T-helper 22 cell (primary cell): ENCODE data around the gene PPP5C.
"Not testable (repeated sequence)": the region's sequence is repeated elsewhere in the genome, so short reads cannot be mapped to it uniquely, and the experiment has no call there.

Source experiments
- DNase-seq: peaks from one replicate; pipeline ENCODE4 v3.0.0-alpha.2; 2020; ENCODE audit warnings: low read depth

Gene PPP5C, protein sequence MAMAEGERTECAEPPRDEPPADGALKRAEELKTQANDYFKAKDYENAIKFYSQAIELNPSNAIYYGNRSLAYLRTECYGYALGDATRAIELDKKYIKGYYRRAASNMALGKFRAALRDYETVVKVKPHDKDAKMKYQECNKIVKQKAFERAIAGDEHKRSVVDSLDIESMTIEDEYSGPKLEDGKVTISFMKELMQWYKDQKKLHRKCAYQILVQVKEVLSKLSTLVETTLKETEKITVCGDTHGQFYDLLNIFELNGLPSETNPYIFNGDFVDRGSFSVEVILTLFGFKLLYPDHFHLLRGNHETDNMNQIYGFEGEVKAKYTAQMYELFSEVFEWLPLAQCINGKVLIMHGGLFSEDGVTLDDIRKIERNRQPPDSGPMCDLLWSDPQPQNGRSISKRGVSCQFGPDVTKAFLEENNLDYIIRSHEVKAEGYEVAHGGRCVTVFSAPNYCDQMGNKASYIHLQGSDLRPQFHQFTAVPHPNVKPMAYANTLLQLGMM

DNA sequence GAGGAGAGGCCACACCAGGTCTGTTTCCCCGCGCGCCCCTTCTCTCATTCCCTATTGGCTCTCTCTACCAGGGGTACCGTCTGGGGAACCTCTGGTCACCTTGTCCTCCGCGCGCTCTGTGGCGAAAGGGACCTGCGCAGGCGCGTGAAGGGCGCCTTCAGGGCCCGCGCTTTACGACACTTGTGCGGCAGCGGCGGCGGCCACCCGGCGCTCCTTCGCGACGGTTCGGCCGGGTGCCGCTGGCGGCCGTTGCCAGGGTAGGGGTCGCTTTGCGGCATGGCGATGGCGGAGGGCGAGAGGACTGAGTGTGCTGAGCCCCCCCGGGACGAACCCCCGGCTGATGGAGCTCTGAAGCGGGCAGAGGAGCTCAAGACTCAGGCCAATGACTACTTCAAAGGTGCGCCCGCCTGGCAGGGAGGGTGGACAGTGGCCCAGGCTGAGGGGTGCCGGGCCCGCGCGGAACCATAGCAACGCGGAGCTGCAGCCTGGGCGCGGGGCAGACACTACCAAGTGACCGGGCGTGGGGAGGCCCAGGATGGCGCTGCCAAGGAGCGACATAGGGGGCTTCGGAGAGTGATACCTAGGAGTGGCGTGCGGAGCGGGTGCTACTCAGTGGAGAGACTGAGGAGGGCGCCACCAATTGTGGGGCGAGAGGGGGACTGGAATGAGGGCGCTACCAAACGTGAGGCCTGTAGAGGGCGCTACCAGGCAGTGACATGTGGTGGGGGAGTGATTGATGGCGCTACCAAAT is at the start of gene PPP5C:
TSS of gene PPP5C (plus strand) at position 267 of the 751 bp plus-strand sequence. CDS start at position 277, 10 bp downstream.
- DNase-seq: peak; percentile 76

DNA sequence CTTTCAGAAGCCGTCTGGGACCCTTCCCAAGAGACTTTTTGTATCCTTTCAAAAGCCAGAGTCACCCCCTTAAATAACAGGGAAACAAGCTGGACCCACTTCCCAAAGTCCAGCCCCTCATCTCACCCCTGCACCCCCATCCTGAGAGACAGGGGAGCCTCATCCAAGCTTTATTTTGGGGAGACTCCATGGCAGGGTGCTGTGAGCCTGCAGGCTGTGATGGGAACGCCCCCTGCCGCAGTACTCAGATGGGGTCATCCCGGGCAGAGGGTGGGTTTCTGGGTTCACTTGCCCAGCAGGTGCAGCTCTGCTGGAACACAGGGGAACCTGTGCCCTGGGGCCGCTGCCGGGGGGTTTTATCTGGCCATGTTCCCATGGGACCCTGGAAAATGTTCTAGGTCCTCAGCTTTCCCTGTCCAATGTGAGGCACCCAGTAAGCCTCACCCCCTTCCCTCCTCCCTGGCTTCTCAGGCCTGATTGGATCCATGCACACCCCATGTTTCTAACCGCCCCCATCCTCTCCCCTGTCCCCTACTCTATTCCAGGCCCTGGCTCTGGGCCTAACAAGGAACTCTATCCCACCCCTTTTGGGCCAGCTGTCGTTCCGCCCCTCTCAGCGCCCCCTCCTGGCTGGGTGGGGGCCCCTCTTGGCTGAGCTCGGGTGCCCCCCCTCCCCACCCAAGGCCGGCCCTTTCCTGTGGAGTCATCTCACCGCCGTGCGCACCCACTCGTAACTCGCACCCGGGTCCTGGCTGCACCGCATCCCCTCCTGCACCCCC is 49.0 kb upstream of the PPP5C start:
- no peak for DNase-seq

DNA sequence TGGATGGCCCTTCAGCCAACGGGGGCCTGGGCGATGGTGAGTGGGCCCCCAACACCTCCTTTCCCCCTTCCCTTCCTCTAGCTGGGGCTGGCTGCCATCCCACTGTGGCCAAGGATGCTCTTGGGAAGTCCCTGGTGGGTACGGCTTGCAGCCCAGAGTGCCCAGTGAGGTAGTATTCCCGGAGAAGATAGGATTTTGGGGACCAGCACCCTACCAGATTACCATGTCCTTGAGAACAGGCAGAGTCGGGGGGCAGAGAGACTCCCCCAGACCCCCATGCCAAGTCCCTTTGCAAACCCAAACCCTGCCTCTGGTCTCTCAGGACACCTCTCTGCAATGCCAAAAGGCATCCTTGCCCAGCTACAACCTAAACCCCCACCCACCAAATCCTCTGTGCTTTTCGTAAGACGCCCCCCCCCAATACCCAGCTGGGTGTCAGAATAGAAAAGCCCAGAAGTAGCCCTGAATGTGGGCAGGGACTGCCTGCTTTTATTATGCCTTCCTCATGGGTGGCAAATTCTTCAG is 48.3 kb upstream of the PPP5C start:
- DNase-seq: no peak

DNA sequence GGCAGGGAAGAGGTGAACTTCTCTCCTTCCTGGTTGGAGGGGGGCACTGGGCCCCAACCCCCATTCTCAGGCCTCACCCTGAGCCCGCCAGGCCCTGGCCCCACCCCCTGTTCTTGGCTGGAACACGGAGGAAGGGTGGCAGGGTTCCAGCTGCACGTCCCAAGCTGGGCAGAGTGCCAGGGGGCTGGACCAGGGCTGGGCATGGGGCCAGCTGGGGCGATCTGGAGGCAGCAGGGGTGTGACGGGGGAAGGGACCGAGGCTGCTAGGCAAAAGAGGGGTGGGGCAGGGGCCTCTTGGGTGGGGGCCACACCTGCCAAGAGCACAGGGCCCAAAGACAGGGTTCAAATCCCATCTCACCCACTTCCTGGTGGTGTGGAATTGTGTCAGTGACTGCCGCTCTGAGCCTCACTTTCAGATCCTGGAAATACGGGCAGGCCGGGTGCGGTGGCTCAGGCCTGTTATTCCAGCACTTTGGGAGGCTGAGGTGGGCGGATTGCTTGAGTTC is 47.8 kb upstream of the PPP5C start:
- no peak for DNase-seq

DNA sequence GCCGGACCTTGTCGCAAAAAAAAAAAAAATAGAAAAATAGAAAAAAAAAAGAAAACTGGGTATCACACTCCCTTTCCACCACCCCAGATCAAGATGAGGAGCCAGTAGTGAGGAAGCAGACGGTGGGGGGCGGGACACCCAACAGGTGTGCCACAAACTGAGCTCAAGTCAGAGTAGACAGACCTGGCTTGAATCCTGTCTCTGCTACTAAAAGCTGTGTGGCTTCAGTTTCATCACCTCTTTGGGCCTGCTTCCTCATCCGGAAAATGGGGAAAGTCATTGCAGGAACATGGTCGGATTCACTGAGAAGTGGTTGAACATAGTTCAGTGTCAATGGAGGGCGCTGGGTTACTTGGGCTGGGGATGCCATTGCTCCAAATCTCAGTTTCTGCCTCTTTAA is 47.2 kb upstream of the PPP5C start:
- DNase-seq: no peak

DNA sequence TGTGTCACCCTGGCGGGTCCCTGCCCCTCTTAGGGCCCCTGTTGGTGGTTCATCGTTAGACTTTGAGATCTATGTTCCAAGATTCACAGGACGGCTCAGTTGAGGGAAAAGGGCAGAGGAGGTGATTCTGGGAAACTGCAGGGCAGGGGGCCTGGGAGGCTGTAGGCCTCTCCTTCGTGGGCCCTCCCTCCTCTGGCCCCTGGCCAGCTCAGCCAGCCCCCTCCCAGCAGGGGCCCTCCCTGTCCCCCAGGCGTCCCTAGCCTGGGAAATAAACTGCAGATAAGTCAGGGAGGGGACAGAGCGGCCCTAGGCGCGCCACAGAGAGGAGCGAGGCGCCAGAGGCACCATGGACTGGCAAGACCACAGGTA is 43.6 kb upstream of the PPP5C start:
- no peak for DNase-seq

DNA sequence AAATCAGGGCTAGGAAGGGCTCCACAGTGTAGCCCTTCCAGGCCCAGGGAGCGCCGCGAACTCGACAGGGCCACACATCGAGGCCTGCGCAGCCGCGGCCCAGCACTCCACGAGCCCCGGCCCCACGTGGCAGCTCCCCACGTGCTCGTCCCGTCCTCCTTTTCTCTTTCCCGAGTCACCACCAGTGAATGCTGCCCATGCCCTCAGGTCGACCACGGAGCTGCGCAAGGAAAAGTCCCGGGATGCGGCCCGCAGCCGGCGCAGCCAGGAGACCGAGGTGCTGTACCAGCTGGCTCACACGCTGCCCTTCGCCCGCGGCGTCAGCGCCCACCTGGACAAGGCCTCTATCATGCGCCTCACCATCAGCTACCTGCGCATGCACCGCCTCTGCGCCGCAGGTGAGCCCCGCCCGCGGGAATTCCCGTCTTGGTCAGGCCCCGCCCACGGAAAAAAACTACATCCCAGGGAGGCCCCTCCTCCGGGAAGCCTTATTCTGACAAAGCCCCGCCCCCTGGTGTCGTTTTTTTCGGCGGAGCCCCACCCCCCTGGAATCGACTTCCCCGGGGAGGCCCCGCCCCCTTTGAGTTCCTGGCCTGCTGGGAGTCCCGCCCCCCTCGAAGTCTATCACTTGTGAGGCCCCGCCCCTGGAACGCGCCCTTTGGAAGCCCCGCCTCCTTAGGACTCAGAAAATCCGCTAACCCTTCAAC is 43.0 kb upstream of the PPP5C start:
- no peak for DNase-seq

DNA sequence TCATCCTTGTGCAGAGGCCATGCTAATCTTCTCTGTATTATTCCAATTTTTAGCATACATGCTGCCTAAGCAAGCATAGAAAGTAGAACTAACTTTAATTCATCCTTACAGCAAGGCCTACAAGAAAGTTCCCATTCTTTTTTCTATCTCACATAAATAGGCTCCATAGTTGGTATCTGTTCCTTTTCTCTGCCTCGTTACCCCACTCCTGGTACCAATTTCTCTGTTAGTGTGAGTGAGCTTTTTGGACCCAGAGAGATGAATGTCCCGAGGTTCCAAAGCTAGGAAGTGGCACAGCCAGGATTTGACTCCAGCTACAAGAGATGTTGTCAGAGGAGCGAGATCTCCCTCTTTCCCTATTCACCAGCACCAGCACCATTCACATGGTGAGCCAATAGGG is 40.4 kb upstream of the PPP5C start:
- DNase-seq: no peak

DNA sequence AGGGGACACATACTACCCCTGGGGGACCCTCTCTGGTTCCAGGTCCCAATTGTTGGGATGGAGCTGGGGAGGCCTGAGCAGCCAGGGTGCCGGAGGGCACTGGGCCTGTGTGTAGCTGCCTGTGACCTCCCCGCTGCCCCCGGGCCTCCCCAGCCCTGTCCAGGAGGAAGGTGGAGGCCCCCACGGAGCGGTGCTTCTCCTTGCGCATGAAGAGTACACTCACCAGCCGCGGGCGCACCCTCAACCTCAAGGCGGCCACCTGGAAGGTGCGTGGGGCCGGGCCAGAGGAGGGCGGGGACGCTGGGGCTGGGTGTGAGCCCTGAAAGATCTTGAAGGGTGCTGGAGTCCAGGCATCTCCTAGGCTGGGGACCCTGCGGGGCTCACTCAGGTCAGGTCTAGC is 38.4 kb upstream of the PPP5C start:
- no peak for DNase-seq

DNA sequence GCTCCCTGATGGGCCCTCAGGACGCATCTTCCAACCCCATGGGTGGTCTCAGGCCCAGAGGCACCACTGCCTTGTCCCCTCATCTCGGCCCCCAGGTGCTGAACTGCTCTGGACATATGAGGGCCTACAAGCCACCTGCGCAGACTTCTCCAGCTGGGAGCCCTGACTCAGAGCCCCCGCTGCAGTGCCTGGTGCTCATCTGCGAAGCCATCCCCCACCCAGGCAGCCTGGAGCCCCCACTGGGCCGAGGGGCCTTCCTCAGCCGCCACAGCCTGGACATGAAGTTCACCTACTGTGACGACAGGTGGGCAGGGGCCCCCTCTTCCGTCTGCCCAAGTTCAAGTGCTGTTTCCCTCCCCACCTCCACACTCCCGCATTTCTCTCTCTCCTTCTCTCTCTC is 37.8 kb upstream of the PPP5C start:
- DNase-seq: no peak

DNA sequence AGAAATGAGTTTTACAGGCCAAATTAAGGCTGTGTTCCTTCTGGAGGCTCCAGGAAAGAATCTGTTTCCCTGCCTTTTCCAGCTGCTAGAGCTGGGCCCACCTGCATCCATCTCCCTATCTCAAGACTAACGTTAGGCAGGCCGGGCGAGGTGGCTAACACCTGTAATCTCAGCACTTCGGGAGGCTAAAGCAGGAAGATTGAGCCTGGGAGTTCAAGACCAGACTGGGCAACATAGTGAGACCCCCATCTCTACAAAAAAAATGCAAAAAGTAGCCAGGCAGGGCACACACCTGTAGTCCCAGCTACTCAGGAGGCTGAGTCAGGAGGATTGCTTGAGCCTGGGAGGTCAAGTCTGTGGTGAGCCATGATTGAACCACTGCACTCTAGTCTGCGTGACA is 35.4 kb upstream of the PPP5C start:
- no peak for DNase-seq

DNA sequence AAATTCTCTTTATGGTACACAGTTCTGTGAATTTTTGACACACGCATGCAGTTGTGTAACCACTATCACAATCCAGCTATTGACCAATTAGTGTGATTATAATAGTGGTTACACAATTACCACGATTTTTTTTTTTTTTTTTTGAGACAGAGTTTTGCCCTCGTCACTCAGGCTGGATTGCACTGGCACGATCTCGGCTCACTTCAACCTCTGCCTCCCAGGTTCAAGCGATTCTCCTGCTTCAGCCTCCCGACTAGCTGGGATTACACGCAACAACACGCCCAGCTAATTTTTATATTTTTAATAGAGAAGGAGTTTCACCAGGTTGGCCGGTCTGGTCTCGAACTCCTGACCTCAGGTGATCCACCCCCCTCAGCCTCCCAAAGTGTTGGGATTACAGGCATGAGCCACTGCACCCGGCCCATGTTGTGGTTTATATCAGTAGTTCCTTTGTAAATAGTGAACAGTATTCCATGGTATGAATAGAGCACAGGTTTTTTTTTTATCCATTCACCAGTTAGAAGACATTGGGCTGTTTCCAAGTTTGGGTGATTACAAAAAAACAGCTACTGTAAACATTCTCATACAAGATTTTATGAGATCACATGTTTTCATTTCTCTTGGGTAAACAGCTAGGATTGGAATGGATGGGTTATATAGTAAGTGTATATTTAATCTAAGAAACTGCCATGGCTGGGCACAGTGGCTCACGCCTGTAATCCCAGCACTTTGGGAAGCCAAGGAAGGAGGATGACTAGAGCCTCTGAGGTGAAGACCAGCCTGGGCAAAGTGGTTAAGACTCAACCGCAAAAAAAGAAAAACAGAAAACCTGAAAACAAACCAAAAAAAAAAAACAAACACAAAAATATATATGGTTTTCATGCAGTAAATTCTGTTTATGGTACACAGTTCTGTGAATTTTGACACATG is 33.1 kb upstream of the PPP5C start:
- DNase-seq: not testable (repeated sequence)

DNA sequence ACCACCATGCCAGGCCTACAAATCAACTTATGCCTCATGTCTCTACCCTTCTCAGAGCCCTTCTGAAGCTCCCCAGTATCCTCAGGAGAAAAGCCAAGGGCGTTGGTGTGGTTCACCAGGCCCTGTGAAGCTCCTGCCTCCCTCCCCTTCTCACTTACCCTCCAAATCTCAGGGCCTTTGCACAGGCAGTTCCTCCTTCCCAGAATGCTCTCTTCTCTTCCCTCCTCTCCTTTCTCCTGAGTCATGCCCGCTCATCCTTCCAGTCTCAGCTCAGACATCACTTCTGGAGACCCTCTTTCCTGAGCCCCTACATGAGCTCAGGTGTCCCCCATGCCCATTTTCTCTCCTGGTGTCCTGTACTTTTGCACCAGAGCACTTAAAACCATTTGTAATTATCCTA is 29.5 kb upstream of the PPP5C start:
- DNase-seq: no peak

DNA sequence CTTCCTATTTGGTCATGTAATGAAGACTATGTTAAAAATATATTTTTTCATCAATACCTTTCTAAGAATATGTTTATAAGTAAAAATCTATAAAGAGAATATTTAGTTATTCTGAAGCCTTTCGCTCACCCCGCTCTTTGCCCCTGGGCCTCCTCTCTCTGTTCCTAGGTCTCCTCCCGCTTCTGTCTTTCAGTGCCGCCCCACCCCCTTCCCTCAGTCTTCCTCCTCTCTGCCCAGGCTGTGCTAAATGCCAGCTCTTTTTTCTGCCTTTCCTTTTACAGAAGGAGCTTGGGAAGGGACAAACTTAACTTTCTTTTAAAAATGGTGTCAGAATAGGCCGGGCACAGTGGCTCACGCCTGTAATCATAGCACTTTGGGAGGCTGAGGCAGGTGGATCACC is 27.3 kb upstream of the PPP5C start:
- DNase-seq: no peak

DNA sequence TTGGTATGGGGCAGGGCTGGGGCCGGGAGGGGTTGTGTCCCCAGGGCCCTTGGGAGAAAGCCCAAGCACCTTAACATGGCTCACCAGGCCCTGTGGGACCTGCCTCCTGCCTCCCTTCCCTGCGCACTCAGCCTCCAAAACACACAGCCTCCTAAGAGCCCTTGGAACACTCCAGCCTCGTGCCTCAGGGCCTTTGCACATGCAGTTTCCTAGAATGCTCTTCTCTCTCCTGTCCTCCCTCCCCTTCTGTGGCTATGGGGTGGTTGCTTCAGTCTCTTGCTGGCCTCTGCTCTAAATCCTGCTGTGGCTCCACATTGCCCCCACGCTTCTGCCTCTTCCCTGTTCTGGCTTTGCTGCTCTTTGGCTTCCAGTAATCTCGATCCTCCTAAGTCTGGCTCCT is 26.3 kb upstream of the PPP5C start:
- no peak for DNase-seq

DNA sequence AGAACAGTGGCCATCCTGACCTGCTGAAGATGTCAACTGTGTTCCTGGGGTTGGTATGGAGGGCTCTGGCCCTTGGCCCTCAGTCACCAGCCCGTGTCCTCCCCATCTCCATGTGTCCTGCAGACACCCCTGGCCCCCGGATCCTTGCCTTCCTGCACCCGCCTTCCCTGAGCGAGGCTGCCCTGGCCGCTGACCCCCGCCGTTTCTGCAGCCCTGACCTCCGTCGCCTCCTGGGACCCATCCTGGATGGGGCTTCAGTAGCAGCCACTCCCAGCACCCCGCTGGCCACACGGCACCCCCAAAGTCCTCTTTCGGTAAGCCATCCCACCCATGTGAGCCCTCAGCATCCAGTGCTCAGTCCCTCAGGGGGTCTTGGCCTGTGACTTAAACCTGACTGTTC is 25.2 kb upstream of the PPP5C start:
- DNase-seq: no peak

DNA sequence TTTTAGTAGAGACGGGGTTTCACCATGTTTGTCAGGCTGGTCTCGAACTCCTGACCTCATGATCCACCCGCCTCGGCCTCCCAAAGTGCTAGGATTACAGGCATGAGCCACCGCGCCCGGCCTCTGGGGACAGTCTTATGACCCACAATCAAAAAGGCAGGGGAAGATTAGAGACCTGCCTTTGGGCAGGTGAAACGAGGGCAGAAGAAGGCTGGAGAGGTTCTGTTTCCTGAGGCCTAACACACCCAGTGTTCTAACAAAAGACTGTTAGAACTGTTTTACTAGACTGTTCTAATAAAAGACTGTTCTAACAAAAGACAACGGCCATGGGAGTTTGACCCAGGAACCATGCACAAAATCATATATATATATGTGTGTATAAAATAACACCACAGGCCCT is 23.7 kb upstream of the PPP5C start:
- not testable (repeated sequence) for DNase-seq

DNA sequence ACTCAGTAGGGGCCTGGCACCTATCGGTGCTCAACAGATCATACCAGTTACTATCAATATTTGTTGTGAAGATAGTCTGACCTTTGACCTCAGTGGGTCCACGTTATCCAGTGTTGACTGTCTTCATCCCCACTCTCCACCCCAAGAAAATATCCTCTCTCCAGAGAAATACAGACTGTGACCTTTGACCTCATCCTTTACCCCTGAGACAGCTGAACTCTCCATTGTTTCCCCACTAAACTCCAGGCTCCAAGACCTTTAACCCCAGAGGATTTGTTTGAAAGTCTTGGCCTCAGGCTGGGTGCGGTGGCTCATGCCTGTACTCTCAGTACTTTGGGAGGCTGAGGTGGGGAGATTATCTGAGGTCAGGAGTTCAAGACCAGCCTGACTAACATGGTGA is 22.6 kb upstream of the PPP5C start:
- DNase-seq: no peak

DNA sequence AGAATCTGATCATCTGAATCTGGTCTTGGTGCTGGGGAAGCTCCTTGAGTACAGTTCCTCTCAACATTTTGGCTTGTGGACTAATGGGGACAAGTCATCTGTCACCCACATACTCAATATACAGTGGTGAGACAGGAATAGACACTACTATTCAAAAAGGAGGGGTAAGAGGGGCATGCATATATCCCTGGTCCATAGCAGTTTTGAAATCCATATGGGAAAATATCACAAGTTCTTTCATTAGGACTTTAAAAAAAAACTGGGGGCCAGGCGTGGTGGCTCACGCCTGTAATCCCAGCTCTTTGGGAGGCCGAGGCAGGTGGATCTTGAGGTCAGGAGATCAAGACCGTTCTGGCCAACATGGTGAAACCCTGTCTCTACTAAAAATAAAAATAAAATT is 20.3 kb upstream of the PPP5C start:
- no peak for DNase-seq

DNA sequence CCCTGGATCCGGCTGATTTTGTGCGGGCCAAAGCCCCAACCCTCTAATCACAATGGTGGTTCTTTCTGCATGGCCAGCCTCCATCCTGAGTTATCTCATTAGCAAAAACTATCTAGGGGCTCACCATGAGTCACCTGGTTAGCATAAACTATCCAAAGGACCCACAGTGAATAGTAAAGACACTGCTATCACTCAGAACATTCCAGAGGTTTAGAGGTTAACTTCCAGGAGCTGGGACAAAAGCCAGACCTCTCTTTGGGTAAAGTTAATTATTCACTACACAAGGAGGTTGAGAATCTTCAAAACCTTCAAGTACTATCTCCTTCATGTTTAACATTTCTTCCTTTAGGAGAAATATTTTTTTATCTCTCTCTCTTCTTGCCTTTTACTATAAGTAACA is 18.8 kb upstream of the PPP5C start:
- DNase-seq: no peak
